HEK293 (cell line): ENCODE data around the gene PCSK6.

Source experiments
- CTCF ChIA-PET: fragments of 350-600 bp; formaldehyde crosslinking; extraction: SDS; loops from one replicate; lab custom pipeline; 2021; ENCODE audit warnings: antibody characterized with exemption; lab: Yijun Ruan, JAX
- POLR2A ChIA-PET: fragments of 300-600 bp; formaldehyde crosslinking; extraction: SDS; loops from one replicate; lab custom pipeline; 2020; ENCODE audit warnings: antibody characterized with exemption, inconsistent platforms; lab: Yijun Ruan, JAX
- H3K27ac ChIP-seq: fragments of 200-500 bp; sonication (Bioruptor generic); 2 replicates; pipeline ENCODE4 v1.5.1; 2014; ENCODE audit warnings: low read depth, low read length, control low read depth, inconsistent platforms; ENCODE audit errors: extremely low read depth
- H3K36me3 ChIP-seq, 2 experiments: fragments of 200-500 bp in 1 of 2; sonication (Bioruptor generic) in 1 of 2; 1 replicate in 1 of 2; 2 replicates in 1 of 2; pipeline ENCODE4 v1.5.1; 2014 to 2017; ENCODE audit warnings: inconsistent platforms in 2 of 2, low read length in 2 of 2; ENCODE audit not compliant: control insufficient read depth in 2 of 2, insufficient read depth in 1 of 2
- H3K4me1 ChIP-seq: fragments of 200-500 bp; sonication (Bioruptor generic); 2 replicates; pipeline ENCODE4 v1.5.1; 2014; ENCODE audit warnings: mild to moderate bottlenecking, low read length, inconsistent platforms; ENCODE audit not compliant: control insufficient read depth, insufficient read depth
- H3K4me3 ChIP-seq: 2 replicates; pipeline ENCODE4 v1.5.1; 2011; ENCODE audit warnings: low read depth, mild to moderate bottlenecking, control low read depth, low read length, moderate library complexity
- H3K9me3 ChIP-seq: fragments of 200-500 bp; sonication (Bioruptor generic); 2 replicates; pipeline ENCODE4 v1.5.1; 2014; ENCODE audit warnings: low read depth, low read length, inconsistent platforms; ENCODE audit not compliant: control insufficient read depth, insufficient read depth
- BCL11A ChIP-seq: fragments of 450-650 bp; formaldehyde crosslinking; IDR thresholded peaks from 2 replicates; pipeline ENCODE4 v1.5.1; 2016; ENCODE audit warnings: low read depth, missing biosample characterization, missing genetic modification characterization
- GLI2 ChIP-seq: fragments of 450-650 bp; formaldehyde crosslinking; IDR thresholded peaks from 2 replicates; pipeline ENCODE4; 2017; ENCODE audit warnings: missing biosample characterization, missing genetic modification characterization, low read depth, borderline replicate concordance
- KLF9 ChIP-seq: fragments of 450-650 bp; formaldehyde crosslinking; IDR thresholded peaks from 2 replicates; pipeline ENCODE4 v1.5.1; 2016; ENCODE audit warnings: missing biosample characterization, missing genetic modification characterization, low read depth
- TRIM28 ChIP-seq: IDR thresholded peaks from 2 replicates; pipeline ENCODE4 v1.6.1; 2011; ENCODE audit warnings: low read length, control low read depth, borderline replicate concordance
- YY2 ChIP-seq: fragments of 450-650 bp; formaldehyde crosslinking; IDR thresholded peaks from 2 replicates; pipeline ENCODE4 v1.5.1; 2016; ENCODE audit warnings: missing biosample characterization, missing genetic modification characterization
- ZNF214 ChIP-seq: fragments of 450-650 bp; formaldehyde crosslinking; IDR thresholded peaks from 2 replicates; pipeline ENCODE4 v1.5.1; 2017; ENCODE audit warnings: missing biosample characterization, mild to moderate bottlenecking, missing genetic modification characterization, borderline replicate concordance
- ZNF23 ChIP-seq: fragments of 450-650 bp; formaldehyde crosslinking; IDR thresholded peaks from 2 replicates; pipeline ENCODE4 v1.5.1; 2016; ENCODE audit warnings: missing biosample characterization, missing genetic modification characterization, borderline replicate concordance
- ZNF292 ChIP-seq: fragments of 450-650 bp; formaldehyde crosslinking; IDR thresholded peaks from 2 replicates; pipeline ENCODE4 v1.5.1; 2016; ENCODE audit warnings: low read depth, missing biosample characterization, missing genetic modification characterization, borderline replicate concordance
- ZNF302 ChIP-seq: fragments of 450-650 bp; formaldehyde crosslinking; IDR thresholded peaks from 2 replicates; pipeline ENCODE4 v1.5.1; 2016; ENCODE audit warnings: missing biosample characterization, missing genetic modification characterization, low read depth
- ZNF391 ChIP-seq: fragments of 450-650 bp; formaldehyde crosslinking; IDR thresholded peaks from 2 replicates; pipeline ENCODE4 v1.5.1; 2016; ENCODE audit warnings: low read depth, missing biosample characterization, missing genetic modification characterization, borderline replicate concordance
- ZNF394 ChIP-seq: fragments of 450-650 bp; formaldehyde crosslinking; IDR thresholded peaks from 2 replicates; pipeline ENCODE4 v1.5.1; 2016; ENCODE audit warnings: missing biosample characterization, missing genetic modification characterization, mild to moderate bottlenecking, moderate library complexity, borderline replicate concordance
- ZNF626 ChIP-seq: fragments of 450-650 bp; sonication (Bioruptor Pico); formaldehyde crosslinking; IDR thresholded peaks from 2 replicates; pipeline ENCODE4 v1.5.1; 2018; ENCODE audit warnings: missing biosample characterization, missing genetic modification characterization, inconsistent platforms
- ZNF830 ChIP-seq: fragments of 450-650 bp; IDR thresholded peaks from 2 replicates; pipeline ENCODE4 v1.5.0; 2018; ENCODE audit warnings: missing biosample characterization, missing genetic modification characterization, low read depth, mild to moderate bottlenecking, moderate library complexity
- TF ChIP-seq, protein P1 (sequence below): fragments of 450-650 bp; formaldehyde crosslinking; optimal IDR thresholded peaks from 2 replicates; pipeline ENCODE3; 2016; ENCODE audit warnings: missing biosample characterization, mild to moderate bottlenecking, missing genetic modification characterization
- TF ChIP-seq, protein P2 (sequence below): fragments of 450-650 bp; formaldehyde crosslinking; conservative IDR thresholded peaks from 2 replicates; pipeline ENCODE4 v1.5.1; 2016; ENCODE audit warnings: low read depth, missing biosample characterization, missing genetic modification characterization
- TF ChIP-seq, protein P3 (sequence below): fragments of 450-650 bp; formaldehyde crosslinking; IDR thresholded peaks from 2 replicates; pipeline ENCODE4 v1.5.1; 2016; ENCODE audit warnings: missing biosample characterization, missing genetic modification characterization
- TF ChIP-seq, protein P4 (sequence below): fragments of 450-650 bp; formaldehyde crosslinking; IDR thresholded peaks from 2 replicates; pipeline ENCODE4 v1.5.1; 2016; ENCODE audit warnings: missing biosample characterization, missing genetic modification characterization, borderline replicate concordance
- TF ChIP-seq, protein P5 (sequence below): fragments of 450-650 bp; formaldehyde crosslinking; IDR thresholded peaks from 2 replicates; pipeline ENCODE4 v1.5.1; 2016; ENCODE audit warnings: missing biosample characterization, missing genetic modification characterization
- TF ChIP-seq, protein P6 (sequence below): fragments of 450-650 bp; formaldehyde crosslinking; IDR thresholded peaks from 2 replicates; pipeline ENCODE4 v1.5.1; 2016; ENCODE audit warnings: missing biosample characterization, missing genetic modification characterization

Gene PCSK6

DNA sequence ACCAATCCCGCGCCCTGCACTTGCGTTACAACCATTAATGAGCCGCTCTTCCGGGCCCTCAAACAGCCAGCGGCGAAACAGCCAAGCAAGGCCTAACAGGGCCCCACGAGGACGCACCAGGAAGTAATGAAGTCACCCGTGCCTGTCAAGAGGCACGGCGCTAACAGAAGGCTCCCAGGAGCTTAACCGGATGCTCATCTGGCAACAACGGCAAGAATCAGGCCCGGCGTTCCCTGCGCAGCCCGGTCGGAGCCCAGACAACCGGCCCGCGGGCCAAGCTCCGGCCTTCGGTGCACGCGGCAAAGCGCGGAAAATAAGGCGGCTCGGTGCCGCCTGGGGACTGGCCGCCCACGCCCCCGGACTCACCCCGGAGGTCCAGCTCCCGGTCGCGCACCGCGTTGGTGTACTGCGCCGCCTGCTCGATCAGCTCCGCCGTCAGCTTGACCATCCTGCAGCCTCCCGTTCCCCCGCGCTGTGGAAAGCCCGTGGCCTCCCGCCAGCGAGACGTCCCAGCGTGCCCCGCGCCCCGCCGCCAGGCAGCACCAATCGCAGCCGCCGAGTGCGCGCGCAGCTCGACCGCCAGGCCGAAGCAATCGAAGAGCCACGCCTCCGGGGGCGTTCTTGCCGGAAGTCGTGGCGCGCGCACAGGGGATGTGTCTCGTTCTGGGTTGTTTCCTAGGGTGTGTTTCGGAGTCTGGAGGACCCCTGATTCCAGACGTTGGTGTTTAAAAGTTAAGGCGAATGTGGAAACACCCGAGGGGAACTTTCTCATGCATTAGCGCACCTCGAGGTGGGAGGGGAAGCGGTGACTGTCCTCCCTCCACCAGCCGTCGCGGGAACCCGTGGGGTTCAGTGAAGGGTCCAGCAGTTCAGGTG lies 194.5 kb downstream of the PCSK6 start, which contains the start of gene SNRPA1 (continued):
- TF ChIP-seq BCL11A (0 out of 2 replicates have a peak, but pooled peaks have one; percentile 28), ZNF292 (tag by site-specific recombination) (no peak), ZNF830 (tag by site-specific recombination) (no peak), GLI2 (tag by site-specific recombination) (no peak), ZNF214 (tag by site-specific recombination) (no peak)
- TF ChIP-seq, protein P1, sequence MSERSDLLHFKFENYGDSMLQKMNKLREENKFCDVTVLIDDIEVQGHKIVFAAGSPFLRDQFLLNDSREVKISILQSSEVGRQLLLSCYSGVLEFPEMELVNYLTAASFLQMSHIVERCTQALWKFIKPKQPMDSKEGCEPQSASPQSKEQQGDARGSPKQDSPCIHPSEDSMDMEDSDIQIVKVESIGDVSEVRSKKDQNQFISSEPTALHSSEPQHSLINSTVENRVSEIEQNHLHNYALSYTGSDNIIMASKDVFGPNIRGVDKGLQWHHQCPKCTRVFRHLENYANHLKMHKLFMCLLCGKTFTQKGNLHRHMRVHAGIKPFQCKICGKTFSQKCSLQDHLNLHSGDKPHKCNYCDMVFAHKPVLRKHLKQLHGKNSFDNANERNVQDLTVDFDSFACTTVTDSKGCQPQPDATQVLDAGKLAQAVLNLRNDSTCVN (tag by site-specific recombination) = peak; percentile 100

DNA sequence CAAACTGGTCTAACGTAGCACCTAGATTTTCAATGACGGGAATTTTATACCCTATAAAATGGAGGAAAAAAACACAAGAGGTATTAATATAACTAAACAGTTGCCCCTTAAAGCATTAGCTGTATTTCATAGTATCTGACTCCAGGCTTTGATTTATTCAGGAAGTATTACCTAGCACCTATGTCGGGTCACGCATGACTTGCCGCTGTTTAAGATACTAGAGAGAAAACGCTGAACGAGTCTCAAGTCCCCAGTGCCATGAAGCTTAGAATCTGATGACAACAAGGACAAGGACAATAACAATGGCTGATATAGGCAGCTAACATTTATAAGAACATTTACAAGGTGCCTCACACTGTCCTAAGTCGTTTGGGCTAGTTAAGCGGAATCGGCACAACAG lies 196.4 kb downstream of the PCSK6 start:
- Histone ChIP-seq H3K27ac (no peak overlapping the region), H3K36me3 (peaks cover 31 to 41% of the 10 kb centered on the region in 2 experiments), H3K4me1 (peaks cover 11% of the 10 kb centered on the region), H3K4me3 (peak overlapping the region; percentile 64), H3K9me3 (no peaks in the 10 kb centered on the region)
- POLR2A ChIA-PET = interaction anchor here (1.1 to 2.8 kb wide), 2 partner anchors 8 to 15 kb away, joined by 3 to 10 read pairs; no protein-coding TSS in a partner anchor
- CTCF ChIA-PET = interaction anchor here (0.6 to 7.4 kb wide), 8 partner anchors 9 to 348 kb away, joined by 3 to 64 read pairs (median 3); no protein-coding TSS in a partner anchor
- TF ChIP-seq ZNF23 (tag by site-specific recombination) (no peak), ZNF302 (no peak), TRIM28 (no peak), ZNF391 (no peak), ZNF394 (tag by site-specific recombination) (no peak), KLF9 (tag by site-specific recombination) (no peak), YY2 (tag by site-specific recombination) (no peak), ZNF626 (tag by site-specific recombination) (no peak)
- TF ChIP-seq, protein P2, sequence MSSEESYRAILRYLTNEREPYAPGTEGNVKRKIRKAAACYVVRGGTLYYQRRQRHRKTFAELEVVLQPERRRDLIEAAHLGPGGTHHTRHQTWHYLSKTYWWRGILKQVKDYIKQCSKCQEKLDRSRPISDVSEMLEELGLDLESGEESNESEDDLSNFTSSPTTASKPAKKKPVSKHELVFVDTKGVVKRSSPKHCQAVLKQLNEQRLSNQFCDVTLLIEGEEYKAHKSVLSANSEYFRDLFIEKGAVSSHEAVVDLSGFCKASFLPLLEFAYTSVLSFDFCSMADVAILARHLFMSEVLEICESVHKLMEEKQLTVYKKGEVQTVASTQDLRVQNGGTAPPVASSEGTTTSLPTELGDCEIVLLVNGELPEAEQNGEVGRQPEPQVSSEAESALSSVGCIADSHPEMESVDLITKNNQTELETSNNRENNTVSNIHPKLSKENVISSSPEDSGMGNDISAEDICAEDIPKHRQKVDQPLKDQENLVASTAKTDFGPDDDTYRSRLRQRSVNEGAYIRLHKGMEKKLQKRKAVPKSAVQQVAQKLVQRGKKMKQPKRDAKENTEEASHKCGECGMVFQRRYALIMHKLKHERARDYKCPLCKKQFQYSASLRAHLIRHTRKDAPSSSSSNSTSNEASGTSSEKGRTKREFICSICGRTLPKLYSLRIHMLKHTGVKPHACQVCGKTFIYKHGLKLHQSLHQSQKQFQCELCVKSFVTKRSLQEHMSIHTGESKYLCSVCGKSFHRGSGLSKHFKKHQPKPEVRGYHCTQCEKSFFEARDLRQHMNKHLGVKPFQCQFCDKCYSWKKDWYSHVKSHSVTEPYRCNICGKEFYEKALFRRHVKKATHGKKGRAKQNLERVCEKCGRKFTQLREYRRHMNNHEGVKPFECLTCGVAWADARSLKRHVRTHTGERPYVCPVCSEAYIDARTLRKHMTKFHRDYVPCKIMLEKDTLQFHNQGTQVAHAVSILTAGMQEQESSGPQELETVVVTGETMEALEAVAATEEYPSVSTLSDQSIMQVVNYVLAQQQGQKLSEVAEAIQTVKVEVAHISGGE (tag by site-specific recombination) = no peak
- TF ChIP-seq, protein P3, sequence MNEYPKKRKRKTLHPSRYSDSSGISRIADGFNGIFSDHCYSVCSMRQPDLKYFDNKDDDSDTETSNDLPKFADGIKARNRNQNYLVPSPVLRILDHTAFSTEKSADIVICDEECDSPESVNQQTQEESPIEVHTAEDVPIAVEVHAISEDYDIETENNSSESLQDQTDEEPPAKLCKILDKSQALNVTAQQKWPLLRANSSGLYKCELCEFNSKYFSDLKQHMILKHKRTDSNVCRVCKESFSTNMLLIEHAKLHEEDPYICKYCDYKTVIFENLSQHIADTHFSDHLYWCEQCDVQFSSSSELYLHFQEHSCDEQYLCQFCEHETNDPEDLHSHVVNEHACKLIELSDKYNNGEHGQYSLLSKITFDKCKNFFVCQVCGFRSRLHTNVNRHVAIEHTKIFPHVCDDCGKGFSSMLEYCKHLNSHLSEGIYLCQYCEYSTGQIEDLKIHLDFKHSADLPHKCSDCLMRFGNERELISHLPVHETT (tag by site-specific recombination) = no peak
- TF ChIP-seq, protein P4, sequence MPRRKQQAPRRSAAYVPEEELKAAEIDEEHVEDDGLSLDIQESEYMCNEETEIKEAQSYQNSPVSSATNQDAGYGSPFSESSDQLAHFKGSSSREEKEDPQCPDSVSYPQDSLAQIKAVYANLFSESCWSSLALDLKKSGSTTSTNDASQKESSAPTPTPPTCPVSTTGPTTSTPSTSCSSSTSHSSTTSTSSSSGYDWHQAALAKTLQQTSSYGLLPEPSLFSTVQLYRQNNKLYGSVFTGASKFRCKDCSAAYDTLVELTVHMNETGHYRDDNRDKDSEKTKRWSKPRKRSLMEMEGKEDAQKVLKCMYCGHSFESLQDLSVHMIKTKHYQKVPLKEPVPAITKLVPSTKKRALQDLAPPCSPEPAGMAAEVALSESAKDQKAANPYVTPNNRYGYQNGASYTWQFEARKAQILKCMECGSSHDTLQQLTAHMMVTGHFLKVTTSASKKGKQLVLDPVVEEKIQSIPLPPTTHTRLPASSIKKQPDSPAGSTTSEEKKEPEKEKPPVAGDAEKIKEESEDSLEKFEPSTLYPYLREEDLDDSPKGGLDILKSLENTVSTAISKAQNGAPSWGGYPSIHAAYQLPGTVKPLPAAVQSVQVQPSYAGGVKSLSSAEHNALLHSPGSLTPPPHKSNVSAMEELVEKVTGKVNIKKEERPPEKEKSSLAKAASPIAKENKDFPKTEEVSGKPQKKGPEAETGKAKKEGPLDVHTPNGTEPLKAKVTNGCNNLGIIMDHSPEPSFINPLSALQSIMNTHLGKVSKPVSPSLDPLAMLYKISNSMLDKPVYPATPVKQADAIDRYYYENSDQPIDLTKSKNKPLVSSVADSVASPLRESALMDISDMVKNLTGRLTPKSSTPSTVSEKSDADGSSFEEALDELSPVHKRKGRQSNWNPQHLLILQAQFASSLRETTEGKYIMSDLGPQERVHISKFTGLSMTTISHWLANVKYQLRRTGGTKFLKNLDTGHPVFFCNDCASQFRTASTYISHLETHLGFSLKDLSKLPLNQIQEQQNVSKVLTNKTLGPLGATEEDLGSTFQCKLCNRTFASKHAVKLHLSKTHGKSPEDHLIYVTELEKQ (tag by site-specific recombination) = no peak
- TF ChIP-seq, protein P5, sequence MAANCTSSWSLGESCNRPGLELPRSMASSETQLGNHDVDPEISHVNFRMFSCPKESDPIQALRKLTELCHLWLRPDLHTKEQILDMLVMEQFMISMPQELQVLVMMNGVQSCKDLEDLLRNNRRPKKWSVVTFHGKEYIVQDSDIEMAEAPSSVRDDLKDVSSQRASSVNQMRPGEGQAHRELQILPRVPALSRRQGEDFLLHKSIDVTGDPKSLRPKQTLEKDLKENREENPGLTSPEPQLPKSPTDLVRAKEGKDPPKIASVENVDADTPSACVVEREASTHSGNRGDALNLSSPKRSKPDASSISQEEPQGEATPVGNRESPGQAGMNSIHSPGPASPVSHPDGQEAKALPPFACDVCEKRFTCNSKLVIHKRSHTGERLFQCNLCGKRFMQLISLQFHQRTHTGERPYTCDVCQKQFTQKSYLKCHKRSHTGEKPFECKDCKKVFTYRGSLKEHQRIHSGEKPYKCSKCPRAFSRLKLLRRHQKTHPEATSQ (tag by site-specific recombination) = no peak
- TF ChIP-seq, protein P6, sequence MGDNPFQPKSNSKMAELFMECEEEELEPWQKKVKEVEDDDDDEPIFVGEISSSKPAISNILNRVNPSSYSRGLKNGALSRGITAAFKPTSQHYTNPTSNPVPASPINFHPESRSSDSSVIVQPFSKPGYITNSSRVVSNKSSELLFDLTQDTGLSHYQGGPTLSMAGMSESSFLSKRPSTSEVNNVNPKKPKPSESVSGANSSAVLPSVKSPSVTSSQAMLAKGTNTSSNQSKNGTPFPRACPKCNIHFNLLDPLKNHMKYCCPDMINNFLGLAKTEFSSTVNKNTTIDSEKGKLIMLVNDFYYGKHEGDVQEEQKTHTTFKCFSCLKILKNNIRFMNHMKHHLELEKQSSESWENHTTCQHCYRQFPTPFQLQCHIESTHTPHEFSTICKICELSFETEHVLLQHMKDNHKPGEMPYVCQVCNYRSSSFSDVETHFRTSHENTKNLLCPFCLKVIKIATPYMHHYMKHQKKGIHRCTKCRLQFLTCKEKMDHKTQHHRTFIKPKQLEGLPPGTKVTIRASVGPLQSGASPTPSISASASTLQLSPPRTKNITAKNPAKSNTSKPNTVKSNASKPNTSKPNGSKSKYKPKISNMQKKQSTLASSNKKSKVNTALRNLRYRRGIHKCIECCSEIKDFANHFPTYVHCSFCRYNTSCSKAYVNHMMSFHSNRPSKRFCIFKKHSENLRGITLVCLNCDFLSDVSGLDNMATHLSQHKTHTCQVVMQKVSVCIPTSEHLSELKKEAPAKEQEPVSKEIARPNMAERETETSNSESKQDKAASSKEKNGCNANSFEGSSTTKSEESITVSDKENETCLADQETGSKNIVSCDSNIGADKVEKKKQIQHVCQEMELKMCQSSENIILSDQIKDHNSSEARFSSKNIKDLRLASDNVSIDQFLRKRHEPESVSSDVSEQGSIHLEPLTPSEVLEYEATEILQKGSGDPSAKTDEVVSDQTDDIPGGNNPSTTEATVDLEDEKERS (tag by site-specific recombination) = no peak
